Muscle of leg (tissue), 11 donors: ENCODE measurements around the gene KLF6. TPM values are rescaled to one million over a fixed set of nuclear protein-coding genes. Genes with fewer than 3 reads are reported as not detected.

Experiments used
- DNase-seq: peaks from one replicate; pipeline ENCODE4 v3.0.0; 2013
- H3K27ac ChIP-seq: one replicate; pipeline ENCODE4 v1.5.1; 2013; ENCODE audit warnings: mild to moderate bottlenecking, low read length, control low read depth
- H3K27me3 ChIP-seq: one replicate; pipeline ENCODE4 v1.6.1; 2013; ENCODE audit warnings: low read length; ENCODE audit not compliant: control insufficient read depth, insufficient read depth
- H3K36me3 ChIP-seq: one replicate; pipeline ENCODE4 v1.6.1; 2013; ENCODE audit warnings: low read length; ENCODE audit not compliant: control insufficient read depth, insufficient read depth
- H3K4me1 ChIP-seq: one replicate; pipeline ENCODE4 v1.6.1; 2013; ENCODE audit warnings: low read length; ENCODE audit not compliant: control insufficient read depth, insufficient read depth
- H3K4me3 ChIP-seq: one replicate; pipeline ENCODE4 v1.5.1; 2013; ENCODE audit warnings: low read length, control low read depth
- H3K9me3 ChIP-seq: replicated peaks from 2 replicates; pipeline ENCODE4 v1.6.1; 2013; ENCODE audit warnings: low read depth, low read length; ENCODE audit not compliant: control insufficient read depth
- WGBS: methylation state at CpG from one replicate; pipeline ENCODE4 v1.1.5; 2013; ENCODE audit warnings: missing lambda C conversion rate; ENCODE audit not compliant: insufficient coverage; 5-methylcytosine and 5-hydroxymethylcytosine counted together
- polyA plus RNA-seq, 8 donors: library from polyadenylated mRNA; unstranded; fragments of 120-200 nt; gene quantifications; one replicate each; pipeline versions ENCODE4 v1.2.1 to v1.2.3, GENCODE V29; 2013; ENCODE audit warnings: inconsistent platforms in 1 of 8, low replicate concordance in 1 of 8; ENCODE audit not compliant: insufficient read length in 8 of 8, insufficient read depth in 1 of 8
- total RNA-seq: library from RNA; stranded (reverse); fragments of 120-200 nt; gene quantifications from one replicate; pipeline ENCODE4 v1.2.4, GENCODE V29; 2013

KLF6 gene
- total and polyA plus RNA-seq, 9 donors, result 40.7 to 139 (median 85.4) TPM

- no peak for DNase-seq
- 82% methylated on average over 5 of the region's 15 CpGs for WGBS
- no peak overlapping the region for H3K27ac ChIP-seq
These were observed 29.2 kb upstream of the KLF6 start for GRCh38 chr10:3813986-3814837.

GRCh38 chr10:3813267-3813666 lies 28.3 kb upstream of the KLF6 start:
- DNase-seq, result no peak
- Histone ChIP-seq H3K9me3 (no peaks in the 10 kb centered on the region), H3K27ac (no peak overlapping the region), H3K4me1 (peaks cover 12% of the 10 kb centered on the region), H3K36me3 (no peaks in the 10 kb centered on the region), H3K27me3 (no peaks in the 10 kb centered on the region), H3K4me3 (no peak overlapping the region)
- no CpG with 5 or more reads among the region's 4 CpGs for WGBS

More at GRCh38 chr10:3813986-3814837, 29.2 kb upstream of the KLF6 start:
- H3K4me3 ChIP-seq, result no peak overlapping the region
- no peaks in the 10 kb centered on the region for H3K9me3 ChIP-seq
- H3K36me3 ChIP-seq, result no peaks in the 10 kb centered on the region
- no peaks in the 10 kb centered on the region for H3K27me3 ChIP-seq
- peaks cover 12% of the 10 kb centered on the region for H3K4me1 ChIP-seq

DNA sequence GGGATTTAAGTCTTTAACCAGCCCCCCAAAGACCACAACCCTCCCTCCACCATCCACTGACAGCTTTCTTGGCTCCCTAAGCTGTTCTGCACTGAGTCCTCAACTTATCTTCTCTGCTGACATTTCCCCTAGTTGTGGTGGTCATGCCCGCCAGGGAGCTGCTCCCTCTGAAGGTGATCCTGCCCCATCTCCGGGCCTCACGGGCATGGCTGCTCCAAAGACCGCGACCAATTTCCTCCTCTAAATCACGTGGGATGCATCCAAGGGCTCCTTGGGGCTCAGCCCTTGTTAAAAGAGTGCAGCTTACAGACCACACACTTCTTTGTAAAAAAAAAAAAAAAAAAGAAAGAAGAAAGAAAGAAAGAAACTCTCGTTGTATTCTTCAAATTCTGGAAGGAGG lies 27.1 kb upstream of the KLF6 start:
- H3K4me3 ChIP-seq, result no peak overlapping the region
- no peaks in the 10 kb centered on the region for H3K27me3 ChIP-seq
- no peak overlapping the region for H3K27ac ChIP-seq
- no CpG with 5 or more reads among the region's 7 CpGs for WGBS
- no peaks in the 10 kb centered on the region for H3K36me3 ChIP-seq
- no peak for DNase-seq
- H3K4me1 ChIP-seq, result peaks cover 23% of the 10 kb centered on the region
- H3K9me3 ChIP-seq, result no peaks in the 10 kb centered on the region

DNA sequence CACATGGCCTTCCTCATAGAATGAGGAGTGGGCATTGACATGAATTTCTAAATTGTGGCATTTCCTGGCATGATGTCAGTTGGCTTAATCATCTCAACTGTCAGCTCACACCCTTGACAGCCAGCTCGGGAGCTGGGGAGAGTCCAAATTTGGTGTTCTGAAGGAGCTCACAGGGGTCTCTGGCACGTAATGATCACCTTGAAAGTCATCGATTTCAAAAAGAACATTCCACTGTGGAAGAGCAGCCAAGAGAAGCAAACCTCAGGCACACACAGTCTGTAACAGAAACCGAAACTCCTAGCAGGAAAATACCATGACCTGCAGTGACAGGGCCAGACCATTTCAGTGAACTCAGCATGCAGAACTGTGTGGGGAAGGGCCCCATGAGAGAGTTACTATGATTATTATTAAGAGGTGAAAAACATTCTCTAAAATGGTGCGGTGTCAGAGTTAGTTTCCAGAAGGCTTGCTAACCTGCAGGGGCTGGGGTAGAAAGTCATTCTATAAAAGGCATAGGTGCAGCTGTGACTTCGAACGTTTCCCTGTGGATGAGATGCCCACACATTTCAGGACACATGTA lies 26.4 kb upstream of the KLF6 start:
- Histone ChIP-seq H3K4me1 (peaks cover 29% of the 10 kb centered on the region), H3K27ac (peak overlapping the region; percentile 69), H3K9me3 (no peaks in the 10 kb centered on the region), H3K4me3 (no peak overlapping the region), H3K36me3 (no peaks in the 10 kb centered on the region), H3K27me3 (no peaks in the 10 kb centered on the region)
- peak; percentile 79 for DNase-seq
- 53% methylated on average over 5 of the region's 7 CpGs for WGBS

GRCh38 chr10:3808689-3809199 lies 23.7 kb upstream of the KLF6 start:
- WGBS, result 90% methylated on average over 5 of the region's 6 CpGs
- Histone ChIP-seq H3K36me3 (no peaks in the 10 kb centered on the region), H3K9me3 (no peaks in the 10 kb centered on the region), H3K27me3 (no peaks in the 10 kb centered on the region), H3K4me3 (no peak overlapping the region), H3K4me1 (peaks cover 47% of the 10 kb centered on the region), H3K27ac (no peak overlapping the region)
- no peak for DNase-seq

GRCh38 chr10:3807928-3808496 lies 23.0 kb upstream of the KLF6 start:
- Histone ChIP-seq H3K4me3 (no peak overlapping the region), H3K36me3 (no peaks in the 10 kb centered on the region), H3K27ac (peak overlapping the region; percentile 37), H3K9me3 (no peaks in the 10 kb centered on the region), H3K27me3 (no peaks in the 10 kb centered on the region), H3K4me1 (peaks cover 49% of the 10 kb centered on the region)
- DNase-seq, result no peak
- 52% methylated on average over 7 of the region's 12 CpGs for WGBS

- H3K4me1 ChIP-seq, result peaks cover 49% of the 10 kb centered on the region
- no peaks in the 10 kb centered on the region for H3K9me3 ChIP-seq
- H3K36me3 ChIP-seq, result no peaks in the 10 kb centered on the region
- H3K27ac ChIP-seq, result peak overlapping the region; percentile 37
- WGBS, result 68% methylated on average over 7 of the region's 15 CpGs
- H3K27me3 ChIP-seq, result no peaks in the 10 kb centered on the region
- DNase-seq, result no peak
- no peak overlapping the region for H3K4me3 ChIP-seq
These were observed 22.4 kb upstream of the KLF6 start for GRCh38 chr10:3807211-3807927.

GRCh38 chr10:3806603-3807002 lies 21.6 kb upstream of the KLF6 start:
- peak overlapping the region; percentile 17 for H3K27ac ChIP-seq
- H3K4me3 ChIP-seq, result no peak overlapping the region
- no peaks in the 10 kb centered on the region for H3K9me3 ChIP-seq
- H3K27me3 ChIP-seq, result no peaks in the 10 kb centered on the region
- peaks cover 48% of the 10 kb centered on the region for H3K4me1 ChIP-seq
- WGBS, result no CpG with 5 or more reads among the region's 5 CpGs
- no peak for DNase-seq
- H3K36me3 ChIP-seq, result no peaks in the 10 kb centered on the region

GRCh38 chr10:3805791-3806461 lies 20.9 kb upstream of the KLF6 start:
- Histone ChIP-seq H3K27ac (peak overlapping the region; percentile 93), H3K4me3 (no peak overlapping the region), H3K4me1 (peaks cover 47% of the 10 kb centered on the region), H3K9me3 (no peaks in the 10 kb centered on the region), H3K27me3 (no peaks in the 10 kb centered on the region), H3K36me3 (no peaks in the 10 kb centered on the region)
- peak; percentile 93 for DNase-seq
- no CpG with 5 or more reads among the region's 10 CpGs for WGBS
